ENCODE results near the gene DCTN2. TPM values are rescaled to one million over a fixed set of nuclear protein-coding genes. Genes with fewer than 3 reads are reported as not detected.
"Not testable (repeated sequence)": the region's sequence is repeated elsewhere in the genome, so short reads cannot be mapped to it uniquely, and the experiment has no call there.

DCTN2 gene
- total RNA-seq, 4 donors from 2014 or later, result 164 to 199 (median 193) TPM

GRCh38 chr12:57569858-57570257 lies 22.9 kb upstream of the DCTN2 start:
- intact Hi-C loops (cut with DNase I), result no loop called here
- Histone ChIP-seq H3K4me3 (replicated peaks in 1 of 3) (no peak overlapping the region), H3K27ac (no peak overlapping the region), H3K27me3 (no peaks in the 10 kb centered on the region), H3K4me1 (no peaks in the 10 kb centered on the region), H3K9me3 (no peaks in the 10 kb centered on the region), H3K36me3 (no peaks in the 10 kb centered on the region)
- 90 to 93% methylated on average over 18 of the region's 18 CpGs for WGBS, 2 donors
- no peak for DNase-seq
- no peak for TF ChIP-seq CTCF (IDR thresholded peaks at IDR 0.05)
- TF ChIP-seq POLR2A (IDR thresholded peaks at IDR 0.05), result no peak

- Histone ChIP-seq H3K27ac (no peak overlapping the region), H3K27me3 (no peaks in the 10 kb centered on the region), H3K4me3 (replicated peaks in 1 of 3) (no peak overlapping the region), H3K36me3 (no peaks in the 10 kb centered on the region), H3K9me3 (no peaks in the 10 kb centered on the region), H3K4me1 (no peaks in the 10 kb centered on the region)
- intact Hi-C loops (cut with DNase I), result no loop called here
- 80 to 85% methylated on average over 6 of the region's 6 CpGs for WGBS, 2 donors
- no peak for TF ChIP-seq CTCF (IDR thresholded peaks at IDR 0.05)
- no peak for TF ChIP-seq POLR2A (IDR thresholded peaks at IDR 0.05)
- no peak for DNase-seq
Observed at GRCh38 chr12:57568838-57569237, 21.8 kb upstream of the DCTN2 start.

GRCh38 chr12:57564178-57564740 lies 17.3 kb upstream of the DCTN2 start:
- no peaks in the 10 kb centered on the region for H3K27me3 ChIP-seq
- H3K4me1 ChIP-seq, result no peaks in the 10 kb centered on the region
- TF ChIP-seq POLR2A (IDR thresholded peaks at IDR 0.05) (no peak), CTCF (IDR thresholded peaks at IDR 0.05) (no peak)
- H3K9me3 ChIP-seq, result no peaks in the 10 kb centered on the region
- intact Hi-C loops (cut with DNase I), result no loop called here
- 89 to 90% methylated on average over 7 of the region's 7 CpGs for WGBS, 2 donors
- no peak overlapping the region for H3K27ac ChIP-seq
- H3K36me3 ChIP-seq, result no peaks in the 10 kb centered on the region
- H3K4me3 ChIP-seq (replicated peaks in 1 of 3), result no peak overlapping the region
- DNase-seq, result no peak

DNA sequence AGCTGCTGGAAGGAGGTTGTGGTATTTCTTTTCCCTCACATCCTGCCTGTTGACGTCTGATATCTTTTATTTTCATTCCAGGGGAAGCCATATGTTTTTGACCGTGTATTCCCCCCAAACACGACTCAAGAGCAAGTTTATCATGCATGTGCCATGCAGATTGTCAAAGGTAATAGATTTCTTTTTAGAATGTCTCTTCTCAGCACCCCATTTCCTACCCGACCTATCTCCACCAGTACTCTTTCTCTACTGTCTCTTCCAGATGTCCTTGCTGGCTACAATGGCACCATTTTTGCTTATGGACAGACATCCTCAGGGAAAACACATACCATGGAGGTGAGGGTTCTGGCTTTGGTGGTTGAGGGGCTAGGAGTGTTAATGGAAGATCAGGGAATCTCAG lies 16.4 kb upstream of the DCTN2 start:
- no peak for TF ChIP-seq POLR2A (IDR thresholded peaks at IDR 0.05)
- TF ChIP-seq CTCF (IDR thresholded peaks at IDR 0.05), result no peak
- H3K36me3 ChIP-seq, result no peaks in the 10 kb centered on the region
- intact Hi-C loops (cut with DNase I), result no loop called here
- H3K4me3 ChIP-seq (replicated peaks in 1 of 3), result no peak overlapping the region
- H3K27ac ChIP-seq, result no peak overlapping the region
- no peaks in the 10 kb centered on the region for H3K9me3 ChIP-seq
- H3K4me1 ChIP-seq, result no peaks in the 10 kb centered on the region
- H3K27me3 ChIP-seq, result no peaks in the 10 kb centered on the region
- 74 to 80% methylated on average over 4 of the region's 4 CpGs for WGBS, 2 donors
- DNase-seq, result no peak

GRCh38 chr12:57561117-57561516 lies 14.1 kb upstream of the DCTN2 start:
- H3K27me3 ChIP-seq; H3K36me3 ChIP-seq; H3K27ac ChIP-seq; H3K9me3 ChIP-seq; intact Hi-C loops (cut with DNase I); H3K4me3 ChIP-seq (replicated peaks in 1 of 3); H3K4me1 ChIP-seq; DNase-seq: not testable (repeated sequence)
- 82 to 87% methylated on average over 1 of the region's 1 CpG for WGBS, 2 donors

DNA sequence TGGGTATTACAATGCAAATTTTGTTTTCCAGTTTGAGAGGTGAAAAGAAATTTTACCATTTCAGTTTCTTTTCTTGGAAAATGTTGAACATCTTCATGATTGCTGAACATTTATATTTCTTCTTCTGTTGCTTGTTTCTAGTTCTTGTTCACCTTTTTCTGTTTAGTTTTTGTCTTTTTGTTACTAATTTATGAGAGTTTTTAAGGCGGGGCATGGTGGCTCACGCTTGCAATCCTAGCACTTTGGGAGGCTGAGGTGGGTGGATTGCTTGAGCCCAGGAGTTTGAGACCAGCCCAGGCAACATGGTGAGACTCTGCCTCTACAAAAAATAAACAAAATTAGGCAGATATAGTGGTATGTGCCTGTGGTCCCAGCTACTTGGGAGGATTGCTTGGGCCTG lies 13.5 kb upstream of the DCTN2 start:
- 90 to 99% methylated on average over 2 of the region's 2 CpGs for WGBS, 2 donors
- H3K36me3 ChIP-seq, result no peaks in the 10 kb centered on the region

More for the DNA sequence above, 13.5 kb upstream of the DCTN2 start:
- Histone ChIP-seq H3K27ac (no peak overlapping the region), H3K27me3 (no peaks in the 10 kb centered on the region), H3K4me1 (no peaks in the 10 kb centered on the region), H3K4me3 (replicated peaks in 1 of 3) (no peak overlapping the region), H3K9me3 (no peaks in the 10 kb centered on the region)
- TF ChIP-seq POLR2A (IDR thresholded peaks at IDR 0.05) (no peak), CTCF (IDR thresholded peaks at IDR 0.05) (no peak)
- no peak for DNase-seq
- intact Hi-C loops (cut with DNase I), result no loop called here

Measured in thyroid gland (tissue), 4 donors.